Measurements from ENCODE around the gene FCN1.

DNA sequence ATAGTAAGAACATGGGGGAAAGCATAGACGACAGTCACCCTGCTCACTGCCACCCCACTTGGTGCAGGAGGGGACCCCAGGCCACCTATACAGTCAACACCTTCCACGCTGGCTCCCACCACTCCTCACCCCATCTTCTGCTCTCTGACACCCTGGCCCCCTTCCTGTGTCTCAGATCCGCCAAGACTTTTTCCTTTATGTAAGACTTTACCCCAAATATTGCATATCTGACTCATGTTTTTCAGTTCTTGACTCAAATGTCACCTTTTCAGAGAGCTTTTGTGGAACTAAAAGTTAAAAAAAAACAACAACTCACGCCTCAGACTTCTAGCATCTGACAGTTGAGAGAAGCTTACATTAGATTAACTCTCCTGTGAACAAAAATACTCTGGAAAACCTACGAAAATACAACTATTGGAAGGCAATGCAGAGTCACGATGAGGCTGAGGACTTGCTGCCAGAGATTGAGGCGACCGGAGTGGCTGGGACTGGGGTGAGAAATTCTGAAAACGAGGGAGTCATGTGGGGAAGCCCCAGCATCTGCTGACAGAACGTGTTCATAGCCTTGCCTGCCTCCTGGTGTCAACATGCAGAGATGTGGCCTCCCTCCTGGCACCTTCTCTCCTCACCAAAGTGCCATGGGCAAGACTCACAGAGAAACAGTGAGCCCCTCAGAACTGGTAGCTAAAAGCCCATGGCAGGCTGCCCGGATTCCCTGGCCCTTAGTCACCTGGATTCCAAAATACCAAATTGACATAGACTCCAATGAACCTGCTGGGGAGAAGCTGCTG, 59.5 kb downstream of the FCN1 start:
- TF ChIP-seq, protein P1, sequence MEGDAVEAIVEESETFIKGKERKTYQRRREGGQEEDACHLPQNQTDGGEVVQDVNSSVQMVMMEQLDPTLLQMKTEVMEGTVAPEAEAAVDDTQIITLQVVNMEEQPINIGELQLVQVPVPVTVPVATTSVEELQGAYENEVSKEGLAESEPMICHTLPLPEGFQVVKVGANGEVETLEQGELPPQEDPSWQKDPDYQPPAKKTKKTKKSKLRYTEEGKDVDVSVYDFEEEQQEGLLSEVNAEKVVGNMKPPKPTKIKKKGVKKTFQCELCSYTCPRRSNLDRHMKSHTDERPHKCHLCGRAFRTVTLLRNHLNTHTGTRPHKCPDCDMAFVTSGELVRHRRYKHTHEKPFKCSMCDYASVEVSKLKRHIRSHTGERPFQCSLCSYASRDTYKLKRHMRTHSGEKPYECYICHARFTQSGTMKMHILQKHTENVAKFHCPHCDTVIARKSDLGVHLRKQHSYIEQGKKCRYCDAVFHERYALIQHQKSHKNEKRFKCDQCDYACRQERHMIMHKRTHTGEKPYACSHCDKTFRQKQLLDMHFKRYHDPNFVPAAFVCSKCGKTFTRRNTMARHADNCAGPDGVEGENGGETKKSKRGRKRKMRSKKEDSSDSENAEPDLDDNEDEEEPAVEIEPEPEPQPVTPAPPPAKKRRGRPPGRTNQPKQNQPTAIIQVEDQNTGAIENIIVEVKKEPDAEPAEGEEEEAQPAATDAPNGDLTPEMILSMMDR (IDR thresholded peaks at IDR 0.05; ENCODE audit: insufficient read depth, low read length, poor library complexity, severe bottlenecking), result no peak
- TF ChIP-seq EZH2phosphoT487 (conservative IDR thresholded peaks at IDR 0.05; ENCODE audit: low read length), result no peak

All from SU-DHL-6 (cell line).